Adrenal gland (tissue), 12 donors: ENCODE data around the gene RAD9A. TPM values are rescaled to one million over a fixed set of nuclear protein-coding genes. Genes with fewer than 3 reads are reported as not detected.

Source experiments
- DNase-seq, 7 donors: peaks; one replicate each; pipeline ENCODE4 v3.0.0-alpha.2; 2019 to 2020
- H3K27ac ChIP-seq, 5 donors: fragments of 200-600 bp; sonication (generic) in 4 of 5; 1 replicate in 3 of 5; 2 replicates in 2 of 5; pipeline versions ENCODE4 v1.5.1 to v1.8.0; 2016 to 2020; ENCODE audit warnings: mild to moderate bottlenecking in 1 of 5
- H3K27me3 ChIP-seq: fragments of 200-600 bp; 2 replicates; pipeline ENCODE4 v1.8.0; 2021
- H3K36me3 ChIP-seq, 2 donors: fragments of 200-600 bp; replicated peaks in 1 of 2; 1 replicate in 1 of 2; 2 replicates in 1 of 2; pipeline versions ENCODE4 v1.5.1 to v1.8.0; 2018 to 2022
- H3K4me1 ChIP-seq, 2 donors: fragments of 200-600 bp; replicated peaks in 1 of 2; 1 replicate in 1 of 2; 2 replicates in 1 of 2; pipeline versions ENCODE4 v1.5.1 to v1.8.0; 2018 to 2021
- H3K4me3 ChIP-seq, 4 donors: fragments of 200-600 bp; sonication (generic) in 3 of 4; one replicate each; pipeline ENCODE4 v1.5.1; 2016 to 2018
- H3K9me3 ChIP-seq, 3 donors: fragments of 200-600 bp; sonication (generic) in 1 of 3; replicated peaks in 1 of 3; 1 replicate in 2 of 3; 2 replicates in 1 of 3; pipeline versions ENCODE4 v1.5.1 to v1.8.0; 2016 to 2021
- POLR2A ChIP-seq, 2 donors: fragments of 450-650 bp; IDR thresholded peaks; one replicate each; pipeline ENCODE4 v1.6.1; 2017; ENCODE audit warnings: antibody characterized with exemption in 2 of 2, mild to moderate bottlenecking in 2 of 2, moderate library complexity in 1 of 2
- WGBS, 4 donors: extraction: QIAGEN DNeasy Blood & Tissue Kit in 2 of 4; methylation state at CpG; one replicate each; pipeline versions ENCODE4 v1.1.5 to v1.1.7; 2013 to 2017; 5-methylcytosine and 5-hydroxymethylcytosine counted together
- intact Hi-C, 2 donors: fragments of 100-400 bp; cut with DNase I; formaldehyde crosslinking; loops; one replicate each; pipeline versions ENCODE4 v1.14.1 to v1.15.0; 2022 to 2023
- polyA plus RNA-seq, 3 donors: library from polyadenylated mRNA; stranded (reverse); fragments of 200-250 nt in 2 of 3; fragments of 350-450 nt in 1 of 3; fragmentation: Illumina TruSeq in 1 of 3; extraction: RNeasy Lipid Tissue Mini Kit (QIAGEN cat#74804) in 1 of 3; gene quantifications; one replicate each; pipeline ENCODE4 v1.2.3, GENCODE V29; 2013 to 2014
- total RNA-seq, 9 donors: library from RNA; depleted of rRNA in 4 of 9; stranded (reverse); fragments of >200 nt in 4 of 9; fragments of 120-200 nt in 1 of 9; fragmentation: NEBNext Ultra II Directional in 1 of 9; extraction: Animal tissue kit (Norgen Biotek cat#: 25700) in 1 of 9; gene quantifications; one replicate each; pipeline versions ENCODE4 v1.1.0 to v1.2.4, GENCODE V29; 2013 to 2023
- TF ChIP-seq, protein P1 (sequence below), 6 experiments: fragments of 450-650 bp in 4 of 6; fragments of 200-600 bp in 2 of 6; sonication (generic) in 1 of 6; IDR thresholded peaks; 1 replicate in 5 of 6; 2 replicates in 1 of 6; pipeline versions ENCODE4 v1.5.1 to v1.8.0; 2016 to 2021; ENCODE audit warnings: antibody characterized with exemption in 6 of 6, mild to moderate bottlenecking in 2 of 6, moderate library complexity in 1 of 6
- donor health status: healthy with polysubstance abuse.
- donor health status: Bipolar disorder and iron deficiency.
- donor health status: DM: yes; HTN: yes; CAD: no.
- donor health status: DM: no; HTN: no; CAD: no.
- donor health status: DM: no; HTN: no; CAD: no.
- donor health status: DM: yes; HTN: yes; CAD: no.

Gene RAD9A
- total and polyA plus RNA-seq, 12 donors: 5.4 to 57.7 (median 15.0) TPM

- Histone ChIP-seq H3K9me3 (no peaks in the 10 kb centered on the region), H3K4me1 (peaks cover 0 to 4% of the 10 kb centered on the region in 2 donors), H3K4me3 (no peak overlapping the region), H3K27me3 (peaks cover 36% of the 10 kb centered on the region), H3K27ac (no peak overlapping the region), H3K36me3 (no peaks in the 10 kb centered on the region)
- 59 to 74% (median 71%) methylated on average over 8 to 18 of the region's 18 CpGs for WGBS, 4 donors
- intact Hi-C loops: loop anchor here in 1 of 2 donors (5.0 kb wide), 1 partner anchor 99 kb away; the partner anchor contains the start of genes CDK2AP2 and PITPNM1
- no peak for TF ChIP-seq POLR2A (IDR thresholded peaks at IDR 0.05)
- TF ChIP-seq, protein P1, sequence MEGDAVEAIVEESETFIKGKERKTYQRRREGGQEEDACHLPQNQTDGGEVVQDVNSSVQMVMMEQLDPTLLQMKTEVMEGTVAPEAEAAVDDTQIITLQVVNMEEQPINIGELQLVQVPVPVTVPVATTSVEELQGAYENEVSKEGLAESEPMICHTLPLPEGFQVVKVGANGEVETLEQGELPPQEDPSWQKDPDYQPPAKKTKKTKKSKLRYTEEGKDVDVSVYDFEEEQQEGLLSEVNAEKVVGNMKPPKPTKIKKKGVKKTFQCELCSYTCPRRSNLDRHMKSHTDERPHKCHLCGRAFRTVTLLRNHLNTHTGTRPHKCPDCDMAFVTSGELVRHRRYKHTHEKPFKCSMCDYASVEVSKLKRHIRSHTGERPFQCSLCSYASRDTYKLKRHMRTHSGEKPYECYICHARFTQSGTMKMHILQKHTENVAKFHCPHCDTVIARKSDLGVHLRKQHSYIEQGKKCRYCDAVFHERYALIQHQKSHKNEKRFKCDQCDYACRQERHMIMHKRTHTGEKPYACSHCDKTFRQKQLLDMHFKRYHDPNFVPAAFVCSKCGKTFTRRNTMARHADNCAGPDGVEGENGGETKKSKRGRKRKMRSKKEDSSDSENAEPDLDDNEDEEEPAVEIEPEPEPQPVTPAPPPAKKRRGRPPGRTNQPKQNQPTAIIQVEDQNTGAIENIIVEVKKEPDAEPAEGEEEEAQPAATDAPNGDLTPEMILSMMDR (IDR thresholded peaks at IDR 0.05): no peak
- DNase-seq: no peak
Observed at GRCh38 chr11:67408437-67409200, 16.8 kb downstream of the RAD9A start.

DNA sequence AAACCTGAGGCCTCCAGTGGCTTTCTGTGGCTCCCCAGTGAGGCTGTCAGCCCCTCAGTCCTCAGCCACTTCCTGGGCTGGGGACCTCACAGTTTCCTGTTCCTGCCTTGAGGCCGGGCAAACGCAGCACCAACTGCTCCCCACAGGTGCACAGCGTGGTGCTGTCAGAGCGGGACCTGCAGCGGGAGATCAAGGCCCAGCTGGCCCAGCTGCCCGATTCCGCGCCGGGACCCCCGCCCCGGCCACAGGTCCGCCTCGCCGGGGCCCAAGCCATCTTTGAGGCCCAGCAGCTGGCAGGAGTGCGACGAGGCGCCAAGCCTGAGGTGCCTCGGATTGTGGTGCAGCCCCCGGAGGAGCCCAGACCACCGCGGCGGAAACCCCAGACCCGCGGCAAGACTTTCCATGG lies 17.5 kb downstream of the RAD9A start:
- Histone ChIP-seq H3K36me3 (no peaks in the 10 kb centered on the region), H3K4me1 (peaks cover 0 to 4% of the 10 kb centered on the region in 2 donors), H3K27me3 (peaks cover 36% of the 10 kb centered on the region), H3K27ac (no peak overlapping the region), H3K4me3 (no peak overlapping the region), H3K9me3 (no peaks in the 10 kb centered on the region)
- DNase-seq: no peak
- WGBS, 4 donors: 28 to 92% (median 46%) methylated on average over 5 to 24 of the region's 24 CpGs
- TF ChIP-seq POLR2A (IDR thresholded peaks at IDR 0.05): no peak
- TF ChIP-seq, protein P1 (IDR thresholded peaks at IDR 0.05): no peak
- intact Hi-C loops: loop anchor here in 1 of 2 donors (5.0 kb wide), 1 partner anchor 98 kb away; the partner anchor contains the start of genes CDK2AP2 and PITPNM1

DNA sequence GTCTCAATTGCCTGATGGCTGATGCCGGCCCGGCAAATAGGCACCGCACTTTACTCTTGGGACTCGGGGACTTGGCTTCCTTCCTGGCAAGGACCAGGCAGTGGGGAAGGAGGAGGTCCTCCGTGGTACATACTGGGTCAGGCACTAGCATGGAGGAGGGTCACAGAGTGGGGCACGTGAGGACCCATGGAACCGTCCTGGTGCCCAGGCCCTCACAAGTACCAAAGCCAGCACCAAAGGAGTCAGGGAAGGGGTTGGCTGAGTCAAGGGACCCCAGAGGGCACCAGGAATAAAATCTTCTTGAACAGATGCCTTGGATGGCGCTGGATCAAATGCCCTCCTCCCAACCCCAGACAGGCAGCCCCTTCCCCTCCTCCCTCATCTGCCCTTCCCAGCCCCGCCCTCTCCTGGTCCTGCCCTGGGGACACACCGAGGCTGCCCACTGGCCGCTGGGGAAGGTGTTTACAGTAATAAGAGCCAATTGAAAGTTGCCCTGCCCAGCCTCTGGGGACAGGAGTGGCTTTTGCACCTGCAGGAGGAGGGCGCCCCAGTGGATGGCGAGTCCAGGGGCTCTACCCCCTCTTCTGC lies 18.1 kb downstream of the RAD9A start:
- WGBS, 4 donors: 30 to 55% (median 41%) methylated on average over 3 to 13 of the region's 13 CpGs
- TF ChIP-seq POLR2A (IDR thresholded peaks at IDR 0.05): no peak
- TF ChIP-seq, protein P1 (IDR thresholded peaks at IDR 0.05): no peak
- no peaks in the 10 kb centered on the region for H3K36me3 ChIP-seq
- no peak for DNase-seq
- H3K27ac ChIP-seq: no peak overlapping the region
- peaks cover 37% of the 10 kb centered on the region for H3K27me3 ChIP-seq
- peaks cover 0 to 4% of the 10 kb centered on the region in 2 donors for H3K4me1 ChIP-seq
- intact Hi-C loops: loop anchor here in 1 of 2 donors (5.0 kb wide), 1 partner anchor 97 kb away; the partner anchor contains the start of genes CDK2AP2 and PITPNM1
- H3K4me3 ChIP-seq: no peak overlapping the region
- H3K9me3 ChIP-seq: no peaks in the 10 kb centered on the region

DNA sequence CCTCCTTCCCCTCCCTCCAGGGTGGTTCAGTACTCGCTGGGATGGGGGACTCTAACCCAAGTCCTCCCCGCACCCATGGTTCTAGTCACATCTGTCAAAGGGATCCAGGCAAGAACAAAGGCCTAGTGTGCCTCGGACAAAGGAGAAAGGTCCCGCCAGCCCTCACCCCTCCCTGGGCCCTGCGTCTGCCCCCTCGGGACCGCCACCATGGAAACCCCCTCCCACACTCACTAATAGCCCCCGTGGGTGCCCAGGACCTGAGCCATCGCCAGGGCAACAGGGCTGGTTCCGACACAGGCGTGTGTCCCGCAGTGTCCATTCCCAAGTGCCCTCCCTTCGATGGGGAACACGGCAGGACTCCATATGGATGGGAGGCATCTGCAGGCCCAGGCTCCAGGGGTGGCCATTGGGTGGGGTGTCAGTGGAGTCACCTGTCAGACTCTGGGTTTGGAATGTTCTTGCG lies 18.6 kb downstream of the RAD9A start:
- Histone ChIP-seq H3K27ac (no peak overlapping the region), H3K4me3 (no peak overlapping the region), H3K27me3 (peaks cover 39% of the 10 kb centered on the region), H3K36me3 (no peaks in the 10 kb centered on the region), H3K9me3 (no peaks in the 10 kb centered on the region), H3K4me1 (peaks cover 4 to 8% of the 10 kb centered on the region in 2 donors)
- intact Hi-C loops: no loop called here
- DNase-seq: no peak
- 54 to 69% (median 60%) methylated on average over 9 to 15 of the region's 15 CpGs; no CpG with 5 or more reads in 1 of the 4 donors for WGBS, 4 donors
- TF ChIP-seq, protein P1 (IDR thresholded peaks at IDR 0.05): no peak
- TF ChIP-seq POLR2A (IDR thresholded peaks at IDR 0.05): no peak
